DND-41 (cell line): ENCODE measurements around the gene CLRN2.

ENCODE experiments used
- ATAC-seq: fragments of 200-7000 bp; cut with Tn5 transposase; 3 replicates; pipeline ENCODE4 v1.9.1; 2021; ENCODE audit warnings: low read depth; ENCODE audit not compliant: insufficient read depth
- DNase-seq: peaks from one replicate; pipeline ENCODE4 v3.0.0-alpha.2; 2020
- H2AFZ ChIP-seq: 2 replicates; pipeline ENCODE4 v1.6.0; 2012; ENCODE audit warnings: low read depth, low read length
- H3K27ac ChIP-seq: 2 replicates; pipeline ENCODE4 v1.5.1; 2012; ENCODE audit warnings: low read length, inconsistent platforms
- H3K27me3 ChIP-seq: fragments of 200-600 bp; sonication (generic); 2 replicates; pipeline ENCODE4 v1.6.0; 2012; ENCODE audit warnings: low read length, mild to moderate bottlenecking, inconsistent platforms; ENCODE audit not compliant: insufficient read depth, poor library complexity
- H3K36me3 ChIP-seq: 2 replicates; pipeline ENCODE4 v1.5.1; 2012; ENCODE audit warnings: low read length, inconsistent platforms; ENCODE audit not compliant: insufficient read depth
- H3K4me1 ChIP-seq: 2 replicates; pipeline ENCODE4 v1.5.1; 2012; ENCODE audit warnings: mild to moderate bottlenecking, low read length; ENCODE audit not compliant: insufficient read depth
- H3K4me2 ChIP-seq: 2 replicates; pipeline ENCODE4 v1.6.0; 2012; ENCODE audit warnings: mild to moderate bottlenecking, moderate library complexity, low read length, inconsistent platforms; ENCODE audit not compliant: insufficient read depth
- H3K4me3 ChIP-seq, 2 experiments: fragments of 200-600 bp in 1 of 2; shearing (Covaris generic) in 1 of 2; 2 replicates each; pipeline ENCODE4 v1.5.1; 2012 to 2016; ENCODE audit warnings: inconsistent platforms in 2 of 2, low read length in 2 of 2, mild to moderate bottlenecking in 2 of 2, low read depth in 1 of 2, moderate library complexity in 1 of 2
- H3K79me2 ChIP-seq: 2 replicates; pipeline ENCODE4 v1.6.0; 2012; ENCODE audit warnings: low read length, inconsistent platforms; ENCODE audit not compliant: insufficient read depth
- H3K9ac ChIP-seq: 2 replicates; pipeline ENCODE4 v1.6.0; 2012; ENCODE audit warnings: low read depth, mild to moderate bottlenecking, inconsistent platforms, low read length, moderate library complexity
- H3K9me3 ChIP-seq: 2 replicates; pipeline ENCODE4 v1.5.1; 2012; ENCODE audit warnings: low read length, moderate library complexity, mild to moderate bottlenecking, inconsistent platforms; ENCODE audit not compliant: insufficient read depth, severe bottlenecking
- H4K20me1 ChIP-seq: 2 replicates; pipeline ENCODE4 v1.6.0; 2012; ENCODE audit warnings: low read length; ENCODE audit not compliant: insufficient read depth
- CTCF ChIP-seq: IDR thresholded peaks from 2 replicates; pipeline ENCODE4 v1.5.1; 2012; ENCODE audit warnings: borderline replicate concordance, low read length, moderate library complexity, mild to moderate bottlenecking; ENCODE audit not compliant: poor library complexity, severe bottlenecking; ENCODE audit errors: extremely low read depth
- EZH2 ChIP-seq: IDR thresholded peaks from 3 replicates; pipeline ENCODE4 v1.6.1; 2012; ENCODE audit warnings: borderline replicate concordance, low read depth, mild to moderate bottlenecking, moderate library complexity, low read length, inconsistent platforms; ENCODE audit not compliant: severe bottlenecking

Gene CLRN2

GRCh38 chr4:17475481-17475880 is 39.5 kb upstream of the CLRN2 start:
- Histone ChIP-seq H4K20me1 (no peaks in the 10 kb centered on the region), H3K36me3 (no peaks in the 10 kb centered on the region), H3K4me1 (no peaks in the 10 kb centered on the region), H2AFZ (no peak overlapping the region), H3K9me3 (no peaks in the 10 kb centered on the region), H3K79me2 (no peaks in the 10 kb centered on the region), H3K9ac (no peak overlapping the region), H3K4me2 (no peak overlapping the region), H3K4me3 (no peak overlapping the region), H3K27me3 (no peaks in the 10 kb centered on the region), H3K27ac (no peak overlapping the region)
- ATAC-seq (no peak), DNase-seq (no peak)
- TF ChIP-seq CTCF, result no peak
- no peak for TF ChIP-seq EZH2

GRCh38 chr4:17476853-17477252 is 38.1 kb upstream of the CLRN2 start:
- no peak overlapping the region for H3K9ac ChIP-seq
- no peaks in the 10 kb centered on the region for H4K20me1 ChIP-seq
- H2AFZ ChIP-seq, result no peak overlapping the region
- no peaks in the 10 kb centered on the region for H3K27me3 ChIP-seq
- no peak for TF ChIP-seq EZH2
- no peak for TF ChIP-seq CTCF
- H3K4me2 ChIP-seq, result no peak overlapping the region
- H3K27ac ChIP-seq, result no peak overlapping the region
- no peaks in the 10 kb centered on the region for H3K79me2 ChIP-seq
- no peaks in the 10 kb centered on the region for H3K4me1 ChIP-seq
- DNase-seq, result no peak
- no peak for ATAC-seq
- H3K4me3 ChIP-seq, result no peak overlapping the region
- H3K36me3 ChIP-seq, result no peaks in the 10 kb centered on the region
- no peaks in the 10 kb centered on the region for H3K9me3 ChIP-seq

- H3K4me2 ChIP-seq, result no peak overlapping the region
- ATAC-seq, result no peak
- TF ChIP-seq CTCF, result no peak
- TF ChIP-seq EZH2, result no peak
- H3K36me3 ChIP-seq, result peaks cover 2% of the 10 kb centered on the region; the same call in 1 of the 2 replicates
- no peak overlapping the region for H3K27ac ChIP-seq
- no peaks in the 10 kb centered on the region for H3K79me2 ChIP-seq
- no peaks in the 10 kb centered on the region for H4K20me1 ChIP-seq
- no peak overlapping the region for H2AFZ ChIP-seq
- H3K9me3 ChIP-seq, result no peaks in the 10 kb centered on the region
- no peak overlapping the region for H3K9ac ChIP-seq
- no peaks in the 10 kb centered on the region for H3K27me3 ChIP-seq
- DNase-seq, result no peak
- H3K4me3 ChIP-seq, result no peak overlapping the region
- no peaks in the 10 kb centered on the region for H3K4me1 ChIP-seq
Observed at GRCh38 chr4:17477774-17478472, 37.0 kb upstream of the CLRN2 start.
